Neuron (in vitro differentiated cells): Measurements from ENCODE around the gene DOCK3.
"Not testable (repeated sequence)": the region's sequence is repeated elsewhere in the genome, so short reads cannot be mapped to it uniquely, and the experiment has no call there.

Experiments used
- H2AFZ ChIP-seq: one replicate; pipeline ENCODE4 v1.6.1; 2013; ENCODE audit warnings: low read depth, mild to moderate bottlenecking, inconsistent platforms, low read length, moderate library complexity
- H3K27me3 ChIP-seq: one replicate; pipeline ENCODE4 v1.6.1; 2013; ENCODE audit warnings: low read length; ENCODE audit not compliant: insufficient read depth
- H3K36me3 ChIP-seq: one replicate; pipeline ENCODE4 v1.6.1; 2013; ENCODE audit warnings: low read length; ENCODE audit not compliant: insufficient read depth
- H3K4me1 ChIP-seq: one replicate; pipeline ENCODE4 v1.6.1; 2013; ENCODE audit warnings: low read length; ENCODE audit not compliant: insufficient read depth
- H3K4me3 ChIP-seq: 2 replicates; pipeline ENCODE4 v1.5.1; 2013; ENCODE audit warnings: mild to moderate bottlenecking, low read length, moderate library complexity
- H3K9me3 ChIP-seq: one replicate; pipeline ENCODE4 v1.6.1; 2013; ENCODE audit warnings: low read length

Gene DOCK3

DNA sequence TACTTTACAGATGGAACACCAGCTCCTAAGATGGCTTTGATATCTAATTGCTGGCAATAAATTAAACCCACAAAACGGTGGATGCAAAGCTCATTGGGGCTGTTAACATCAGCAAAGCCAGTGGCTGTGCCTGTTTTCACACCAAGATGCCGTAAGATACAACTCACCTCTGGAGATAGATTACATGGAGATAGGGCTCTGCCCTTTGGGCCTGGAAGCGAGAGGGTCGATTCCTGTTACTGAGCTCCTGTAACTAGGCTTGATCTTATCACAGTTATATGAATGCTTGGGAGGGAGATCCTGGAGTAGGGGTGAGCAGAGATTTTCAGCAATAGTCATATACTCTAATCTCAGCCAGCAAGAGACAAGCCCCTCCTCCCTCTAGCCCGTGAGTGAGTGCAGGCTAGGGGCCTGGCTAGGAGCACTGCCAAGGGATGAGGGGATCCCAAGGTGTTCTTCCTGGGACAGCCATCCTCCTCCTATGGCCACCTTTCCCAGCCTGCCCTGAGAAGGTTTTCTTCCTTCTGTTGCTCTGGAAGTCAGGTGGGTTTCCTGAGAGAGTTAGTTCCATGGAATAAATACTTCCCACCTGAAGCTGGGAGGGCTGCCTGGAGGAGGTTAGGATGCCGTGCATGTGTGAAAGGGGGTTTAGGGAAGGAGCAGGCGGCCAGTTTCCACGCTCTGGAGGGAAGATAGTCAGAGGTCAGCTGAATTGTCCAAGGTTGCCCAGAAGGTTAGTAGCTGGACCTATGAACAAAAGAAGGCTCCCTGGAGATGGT lies 18.1 kb upstream of the DOCK3 start:
- peaks cover 7% of the 10 kb centered on the region for H3K27me3 ChIP-seq
- H3K36me3 ChIP-seq, result no peaks in the 10 kb centered on the region
- peaks cover 13% of the 10 kb centered on the region for H3K4me1 ChIP-seq
- no peak overlapping the region for H2AFZ ChIP-seq
- H3K9me3 ChIP-seq, result no peaks in the 10 kb centered on the region
- H3K4me3 ChIP-seq, result no peak overlapping the region

DNA sequence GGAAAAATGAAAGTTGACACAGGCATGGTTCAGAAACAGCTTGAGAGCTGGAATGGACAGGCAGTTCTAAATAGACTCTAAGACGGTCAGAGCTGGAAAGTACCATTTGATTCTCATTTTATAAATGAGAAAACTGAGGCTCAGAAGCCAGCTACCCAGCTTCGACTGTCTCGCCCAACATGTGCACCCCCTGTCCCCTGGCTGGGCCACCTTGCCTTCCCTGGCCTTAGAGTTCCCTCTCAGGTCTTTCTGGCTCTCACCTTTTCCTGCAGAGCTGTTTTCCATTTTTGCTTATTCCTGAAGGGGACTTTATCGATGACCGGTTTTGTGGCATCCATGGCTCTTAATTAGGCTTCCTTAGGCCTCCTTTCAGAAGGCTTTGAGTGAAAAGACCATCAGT lies 17.3 kb upstream of the DOCK3 start:
- H2AFZ ChIP-seq, result no peak overlapping the region
- H3K4me1 ChIP-seq, result peaks cover 5% of the 10 kb centered on the region
- no peaks in the 10 kb centered on the region for H3K9me3 ChIP-seq
- peaks cover 7% of the 10 kb centered on the region for H3K27me3 ChIP-seq
- H3K36me3 ChIP-seq, result no peaks in the 10 kb centered on the region
- no peak overlapping the region for H3K4me3 ChIP-seq

DNA sequence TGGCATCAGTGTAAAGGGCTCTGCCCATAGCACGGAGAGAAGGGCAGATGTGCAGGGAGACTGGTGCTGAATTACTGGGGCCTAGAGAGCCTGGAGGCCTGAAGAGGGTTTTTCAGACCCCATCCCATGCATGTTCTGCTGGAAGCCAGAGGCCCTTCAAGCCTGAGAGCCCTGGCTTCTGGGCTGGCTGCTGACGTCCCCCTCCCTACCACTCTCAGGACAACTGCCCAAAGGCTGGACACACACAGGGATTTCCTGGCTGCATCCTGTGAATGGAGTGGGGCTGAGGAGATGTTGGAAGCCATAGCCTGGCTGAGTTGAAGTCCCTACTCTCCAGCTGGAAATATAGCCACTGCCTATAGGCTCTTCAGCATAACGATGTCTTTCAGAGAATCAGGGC lies 16.9 kb upstream of the DOCK3 start:
- Histone ChIP-seq H3K36me3 (no peaks in the 10 kb centered on the region), H3K4me3 (no peak overlapping the region), H3K27me3 (peaks cover 7% of the 10 kb centered on the region), H3K4me1 (peaks cover under 1% of the 10 kb centered on the region), H2AFZ (no peak overlapping the region), H3K9me3 (no peaks in the 10 kb centered on the region)

DNA sequence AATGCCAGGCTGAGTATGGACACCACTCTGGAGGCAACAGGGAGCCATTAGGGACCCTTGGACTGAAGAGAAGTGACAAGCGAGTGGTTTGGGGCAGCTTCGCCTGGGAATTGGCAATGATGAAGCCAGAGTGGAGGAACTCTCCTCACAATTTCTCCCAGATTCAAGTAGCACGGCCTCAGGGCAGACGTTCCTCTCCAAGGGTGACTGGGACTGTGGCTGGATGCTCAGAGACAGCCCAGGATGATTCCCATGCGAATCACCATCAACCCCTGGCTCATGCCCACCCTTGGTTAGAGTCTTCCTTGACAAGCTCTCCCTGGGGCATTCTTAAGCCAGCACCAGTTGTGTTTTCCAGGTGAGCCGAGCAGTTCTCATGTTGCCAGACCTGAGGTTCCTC lies 16.3 kb upstream of the DOCK3 start:
- H3K27me3 ChIP-seq, result peaks cover 7% of the 10 kb centered on the region
- no peak overlapping the region for H3K4me3 ChIP-seq
- H2AFZ ChIP-seq, result no peak overlapping the region
- no peaks in the 10 kb centered on the region for H3K36me3 ChIP-seq
- no peaks in the 10 kb centered on the region for H3K9me3 ChIP-seq
- H3K4me1 ChIP-seq, result no peaks in the 10 kb centered on the region

DNA sequence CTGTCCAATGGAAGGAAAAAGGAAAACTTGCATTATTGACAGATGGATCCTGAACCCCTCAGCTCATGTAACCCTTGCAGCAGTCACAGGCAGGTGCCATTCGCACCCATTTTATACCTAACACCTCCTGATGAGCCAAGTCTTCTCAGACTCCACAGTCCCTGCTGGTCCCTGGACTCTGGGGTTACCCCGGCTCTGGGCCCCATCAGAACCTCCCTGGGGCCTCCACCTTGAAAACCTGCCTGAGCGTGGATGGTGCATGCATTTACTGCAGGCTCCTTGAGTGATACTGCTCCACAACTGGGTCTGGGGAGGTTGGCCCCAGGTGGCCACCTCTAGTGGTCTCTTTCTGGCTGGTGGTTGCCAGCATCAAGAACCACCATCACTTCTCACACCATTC lies 15.9 kb upstream of the DOCK3 start:
- H3K4me1 ChIP-seq, result no peaks in the 10 kb centered on the region
- no peak overlapping the region for H3K4me3 ChIP-seq
- H2AFZ ChIP-seq, result no peak overlapping the region
- H3K36me3 ChIP-seq, result no peaks in the 10 kb centered on the region
- H3K27me3 ChIP-seq, result peaks cover 7% of the 10 kb centered on the region
- H3K9me3 ChIP-seq, result no peaks in the 10 kb centered on the region

DNA sequence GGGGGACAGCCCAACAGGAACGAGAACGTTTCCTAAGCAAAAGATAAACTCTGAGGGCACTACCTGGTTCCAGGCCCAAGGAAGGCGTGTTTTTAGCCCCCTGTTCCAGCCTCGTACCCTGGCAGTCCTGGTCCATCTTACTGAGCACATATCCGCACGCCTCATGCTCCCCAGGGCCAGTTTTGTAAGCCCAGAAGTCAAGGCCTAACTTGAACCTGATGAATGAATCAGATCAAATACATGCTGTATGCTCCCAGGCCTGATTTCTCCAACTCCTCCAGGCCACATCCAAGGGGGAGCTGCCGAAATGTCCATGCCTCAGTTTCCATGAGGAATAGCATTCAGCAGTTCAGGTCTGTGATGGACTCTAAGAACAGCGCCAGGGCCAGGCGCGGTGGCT lies 14.3 kb upstream of the DOCK3 start:
- Histone ChIP-seq H3K9me3 (no peaks in the 10 kb centered on the region), H3K27me3 (peaks cover 7% of the 10 kb centered on the region), H3K4me3 (no peak overlapping the region), H3K36me3 (no peaks in the 10 kb centered on the region), H2AFZ (no peak overlapping the region), H3K4me1 (no peaks in the 10 kb centered on the region)

DNA sequence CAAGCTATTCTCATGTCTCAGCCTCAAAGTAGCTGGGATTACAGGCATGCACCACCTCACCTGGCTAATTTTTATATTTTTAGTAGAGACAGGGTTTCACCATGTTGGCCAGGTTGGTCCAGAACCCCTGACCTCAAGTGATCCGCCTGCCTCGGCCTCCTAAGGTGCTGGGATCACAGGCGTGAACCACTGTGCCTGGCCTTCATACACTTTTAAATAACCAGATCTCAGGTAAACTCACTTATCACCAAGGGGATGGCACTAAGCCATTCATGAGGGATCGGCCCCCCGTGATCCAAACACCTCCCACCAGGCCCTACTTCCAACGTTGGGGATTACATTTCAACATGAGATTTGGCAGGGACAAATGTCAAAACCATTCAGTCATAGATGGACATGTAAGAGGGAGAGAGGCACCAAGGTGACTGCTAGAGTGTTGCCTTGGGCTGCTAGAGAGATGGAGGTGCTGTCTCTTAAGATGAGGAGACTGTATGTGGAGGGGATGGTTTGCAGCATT lies 13.3 kb upstream of the DOCK3 start:
- H3K9me3 ChIP-seq, result no peaks in the 10 kb centered on the region
- no peak overlapping the region for H3K4me3 ChIP-seq
- no peaks in the 10 kb centered on the region for H3K36me3 ChIP-seq
- peaks cover 10% of the 10 kb centered on the region for H3K27me3 ChIP-seq
- no peaks in the 10 kb centered on the region for H3K4me1 ChIP-seq
- no peak overlapping the region for H2AFZ ChIP-seq

DNA sequence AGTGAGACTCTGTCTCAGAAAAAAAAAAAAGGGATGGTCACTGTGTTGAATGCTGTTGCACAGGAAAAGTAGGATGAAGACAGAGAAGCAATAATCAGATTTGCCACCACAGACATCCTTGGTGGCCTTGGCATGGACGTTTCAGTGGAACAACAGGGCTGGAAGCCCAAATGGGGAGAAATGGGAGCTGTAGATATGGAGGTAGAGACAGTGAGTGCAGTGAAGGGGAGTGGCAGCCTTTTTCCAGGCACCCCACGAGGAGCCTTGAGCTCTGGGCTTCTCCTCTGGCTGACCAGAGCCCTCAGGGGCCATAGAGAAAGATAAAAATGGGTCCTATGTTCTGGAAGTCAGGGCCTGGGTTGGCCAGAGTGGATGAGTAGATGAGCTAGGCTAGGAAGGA lies 12.3 kb upstream of the DOCK3 start:
- Histone ChIP-seq H3K4me1 (no peaks in the 10 kb centered on the region), H2AFZ (no peak overlapping the region), H3K36me3 (no peaks in the 10 kb centered on the region), H3K27me3 (peaks cover 16% of the 10 kb centered on the region), H3K4me3 (no peak overlapping the region), H3K9me3 (no peaks in the 10 kb centered on the region)

DNA sequence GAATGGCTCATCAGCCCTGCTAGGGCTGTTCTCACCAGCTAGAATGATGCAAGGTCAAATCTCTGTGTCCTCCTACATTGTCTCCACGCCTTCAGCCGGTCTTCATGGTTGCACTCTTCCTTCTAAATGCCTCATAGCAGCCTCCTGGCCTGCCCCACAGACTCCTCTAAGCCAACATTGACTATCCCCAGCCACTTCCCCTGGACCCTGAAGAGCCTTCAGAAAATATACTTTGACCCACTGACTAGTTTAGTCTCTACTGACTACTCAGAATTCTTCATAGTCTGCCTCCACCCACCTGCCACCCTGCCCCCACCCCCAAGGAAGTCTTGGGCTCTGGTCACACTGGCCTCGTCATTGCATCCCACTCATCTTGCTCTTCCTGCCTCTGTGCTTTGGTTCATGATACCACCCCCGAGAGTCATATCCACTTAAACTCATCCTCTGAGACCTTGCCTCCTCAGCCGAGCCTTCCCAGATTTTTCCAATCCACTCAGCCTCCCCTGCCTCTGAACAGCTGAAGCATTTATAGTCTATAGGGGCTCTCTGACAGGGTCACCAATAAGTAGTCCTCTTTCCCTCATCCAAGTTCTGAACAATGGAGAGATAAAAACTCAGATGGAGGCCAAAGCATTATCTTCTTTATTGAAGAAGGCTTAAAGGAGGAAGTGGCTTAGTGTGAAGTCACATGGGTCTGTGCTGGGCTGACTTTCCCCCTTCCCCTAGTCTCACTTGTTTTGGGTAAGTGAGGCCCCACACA lies 9.5 kb upstream of the DOCK3 start:
- Histone ChIP-seq H3K4me1 (no peaks in the 10 kb centered on the region), H3K36me3 (no peaks in the 10 kb centered on the region), H3K9me3 (no peaks in the 10 kb centered on the region), H3K27me3 (peaks cover 13% of the 10 kb centered on the region), H3K4me3 (no peak overlapping the region), H2AFZ (no peak overlapping the region)

DNA sequence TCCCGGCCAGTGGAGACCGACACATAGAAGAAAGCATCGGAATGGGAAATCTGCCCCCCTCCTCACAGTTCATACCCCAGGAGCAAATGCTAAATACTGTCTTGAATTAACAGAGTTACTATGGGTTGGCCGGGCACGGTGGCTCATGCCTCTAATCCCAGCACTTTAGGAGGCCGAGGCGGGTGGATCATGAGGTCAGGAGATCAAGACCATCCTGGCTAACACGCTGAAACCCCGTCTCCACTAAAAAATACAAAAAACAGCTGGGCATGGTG lies 8.9 kb upstream of the DOCK3 start:
- not testable (repeated sequence) for H3K4me1 ChIP-seq, H3K9me3 ChIP-seq, H2AFZ ChIP-seq, H3K4me3 ChIP-seq, H3K36me3 ChIP-seq
- H3K27me3 ChIP-seq, result peaks cover 13% of the 10 kb centered on the region

DNA sequence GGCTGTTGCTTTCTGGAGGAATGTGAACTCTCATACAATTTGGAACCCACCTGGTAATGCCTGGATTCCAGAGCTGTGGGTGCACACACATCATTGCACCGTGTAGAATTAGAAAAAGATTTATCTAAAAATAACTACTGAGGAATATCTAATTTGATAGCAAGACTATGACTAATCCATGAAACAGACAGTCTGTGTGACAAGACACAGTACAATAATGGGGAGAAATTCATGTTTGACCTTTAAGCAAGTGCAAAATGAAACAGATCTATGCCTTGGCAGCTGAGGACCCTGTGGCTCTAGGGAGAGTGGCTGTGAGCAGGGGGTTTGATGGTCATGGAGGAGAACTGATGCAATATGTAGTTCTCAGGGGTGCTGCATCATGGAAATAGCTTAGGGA lies 7.9 kb upstream of the DOCK3 start:
- Histone ChIP-seq H3K4me1 (no peaks in the 10 kb centered on the region), H3K4me3 (no peak overlapping the region), H3K27me3 (peaks cover 17% of the 10 kb centered on the region), H2AFZ (no peak overlapping the region), H3K36me3 (no peaks in the 10 kb centered on the region), H3K9me3 (no peaks in the 10 kb centered on the region)

DNA sequence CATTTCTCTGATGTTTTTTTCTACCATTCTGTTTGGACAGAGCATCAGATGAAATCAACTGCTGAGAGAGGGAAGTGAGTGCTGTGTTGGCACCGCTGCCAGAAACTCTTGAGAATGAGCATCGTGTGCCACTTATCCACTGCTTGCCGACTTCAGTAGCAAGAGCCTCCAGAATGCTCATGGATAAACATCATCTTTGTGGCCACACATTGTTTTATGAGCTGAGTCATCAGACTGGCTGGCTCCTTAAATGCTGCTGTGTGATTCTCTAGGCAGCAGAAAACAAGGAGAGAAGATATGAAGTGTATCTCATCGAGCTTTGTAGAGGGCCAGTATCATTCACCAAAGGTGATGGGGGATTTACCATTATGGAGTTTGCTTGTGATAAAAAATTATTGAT lies 3.4 kb upstream of the DOCK3 start:
- Histone ChIP-seq H3K4me1 (peaks cover 3% of the 10 kb centered on the region), H3K27me3 (peaks cover 50% of the 10 kb centered on the region), H3K9me3 (no peaks in the 10 kb centered on the region), H3K36me3 (no peaks in the 10 kb centered on the region), H2AFZ (no peak overlapping the region), H3K4me3 (no peak overlapping the region)

DNA sequence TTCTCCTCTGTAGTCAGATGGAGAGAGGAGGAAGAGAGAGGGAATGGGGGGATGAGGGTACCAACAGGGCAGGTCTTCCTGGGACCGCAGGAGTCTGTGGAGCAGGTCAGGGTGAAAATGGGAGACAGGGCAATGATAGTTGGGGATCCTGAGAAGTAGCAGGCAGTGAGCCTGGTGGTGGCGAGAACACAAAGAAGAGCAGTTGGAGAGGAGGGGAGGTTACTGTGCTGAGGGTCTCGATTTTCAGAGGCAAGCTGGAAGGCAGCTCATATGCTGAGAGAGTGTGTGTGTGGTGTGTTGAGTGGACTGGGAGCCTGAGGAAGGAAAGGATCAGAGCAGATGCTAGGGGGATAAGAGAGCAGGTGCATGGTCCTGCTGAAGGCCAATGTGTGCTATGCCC lies 2.1 kb upstream of the DOCK3 start:
- Histone ChIP-seq H2AFZ (no peak overlapping the region), H3K4me3 (no peak overlapping the region), H3K4me1 (peaks cover 3% of the 10 kb centered on the region), H3K9me3 (no peaks in the 10 kb centered on the region), H3K27me3 (peaks cover 54% of the 10 kb centered on the region), H3K36me3 (no peaks in the 10 kb centered on the region)
